GM21825 (cell line): ENCODE data around the gene DHX35.

Experiments
- ATAC-seq: cut with Tn5 transposase; IDR thresholded peaks from one replicate; pipeline ENCODE4 v1.9.1; 2021; ENCODE audit warnings: mild to moderate bottlenecking, moderate library complexity; ENCODE audit not compliant: unreplicated experiment

Gene DHX35

GRCh38 chr20:39050555-39050902 is 88.4 kb downstream of the DHX35 start:
- no peak for ATAC-seq

- ATAC-seq: no peak
These were observed 90.5 kb downstream of the DHX35 start for GRCh38 chr20:39052676-39053075.

- no peak for ATAC-seq
These were observed 95.0 kb downstream of the DHX35 start for GRCh38 chr20:39057143-39057542.

- ATAC-seq: no peak
These were observed 95.8 kb downstream of the DHX35 start for GRCh38 chr20:39057911-39058310.

- ATAC-seq: no peak
These were observed 96.9 kb downstream of the DHX35 start for GRCh38 chr20:39059036-39059435.

- no peak for ATAC-seq
These were observed 104.5 kb downstream of the DHX35 start for GRCh38 chr20:39066471-39067242.

GRCh38 chr20:39067526-39068216 is 105.5 kb downstream of the DHX35 start:
- no peak for ATAC-seq

- no peak for ATAC-seq
These were observed 107.8 kb downstream of the DHX35 start for GRCh38 chr20:39069976-39070375.

- no peak for ATAC-seq
These were observed 108.5 kb downstream of the DHX35 start for GRCh38 chr20:39070484-39071231.

- ATAC-seq: no peak
These were observed 110.0 kb downstream of the DHX35 start for GRCh38 chr20:39072132-39072531.

- ATAC-seq: no peak
These were observed 110.5 kb downstream of the DHX35 start for GRCh38 chr20:39072653-39073052.

GRCh38 chr20:39075731-39076130 is 113.6 kb downstream of the DHX35 start:
- ATAC-seq: no peak

GRCh38 chr20:39076958-39077357 is 114.8 kb downstream of the DHX35 start:
- no peak for ATAC-seq

- ATAC-seq: no peak
These were observed 118.2 kb downstream of the DHX35 start for GRCh38 chr20:39080326-39080725.

GRCh38 chr20:39081255-39081654 is 119.1 kb downstream of the DHX35 start:
- no peak for ATAC-seq

GRCh38 chr20:39082622-39083398 is 120.7 kb downstream of the DHX35 start:
- no peak for ATAC-seq

- ATAC-seq: no peak
These were observed 121.6 kb downstream of the DHX35 start for GRCh38 chr20:39083761-39084160.

GRCh38 chr20:39089029-39089428 is 126.9 kb downstream of the DHX35 start:
- ATAC-seq: no peak
